ENCODE results near the gene GPR141.

- TF ChIP-seq POLR2A (IDR thresholded peaks at IDR 0.05) (no peak), CTCF (IDR thresholded peaks at IDR 0.05) (no peak)
These were observed 10.6 kb upstream of the GPR141 start for GRCh38 chr7:37672926-37673325.
